Activated CD8-positive, alpha-beta memory T cell treated with anti-CD3 and anti-CD28 coated beads for 36 hours (primary cell): Measurements from ENCODE around the gene BCL2L14. TPM values are rescaled to one million over a fixed set of nuclear protein-coding genes. Genes with fewer than 3 reads are reported as not detected.
"Not testable (repeated sequence)": the region's sequence is repeated elsewhere in the genome, so short reads cannot be mapped to it uniquely, and the experiment has no call there.

ENCODE experiments used
- CTCF ChIA-PET: fragments of 350-600 bp; sonication (Branson Sonifier 250); formaldehyde crosslinking; loops from one replicate; lab custom pipeline; 2021; ENCODE audit warnings: antibody characterized with exemption; lab: Charles Lee
- POLR2A ChIA-PET: fragments of 350-600 bp; sonication (Branson Sonifier 250); formaldehyde crosslinking; loops from one replicate; lab custom pipeline; 2021; ENCODE audit warnings: antibody characterized with exemption; lab: Charles Lee
- total RNA-seq, 2 experiments: library from RNA; stranded (reverse); gene quantifications; one replicate each; pipeline ENCODE4 v1.2.3, GENCODE V29; 2021

The BCL2L14 gene
- total RNA-seq, 2 experiments from 2014 or later: 0.53 to 0.59 TPM

DNA sequence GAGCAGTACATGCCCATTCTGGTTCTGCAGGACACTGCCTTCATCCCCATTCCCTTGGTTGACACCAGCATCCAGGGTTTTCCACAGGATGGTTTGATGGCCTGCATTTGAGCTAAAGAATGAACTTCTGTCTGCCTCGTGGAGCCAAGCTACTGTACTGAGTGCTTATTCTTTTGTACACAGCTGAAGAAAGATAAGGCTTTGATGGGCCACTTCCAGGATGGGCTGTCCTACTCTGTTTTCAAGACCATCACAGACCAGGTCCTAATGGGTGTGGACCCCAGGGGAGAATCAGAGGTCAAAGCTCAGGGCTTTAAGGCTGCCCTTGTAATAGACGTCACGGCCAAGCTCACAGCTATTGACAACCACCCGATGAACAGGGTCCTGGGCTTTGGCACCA, 23.7 kb downstream of the BCL2L14 start:
- ChIA-PET POLR2A (no interaction called here), CTCF (no interaction called here)

GRCh38 chr12:12095021-12095420, 24.3 kb downstream of the BCL2L14 start:
- ChIA-PET POLR2A (no interaction called here), CTCF (no interaction called here)

- CTCF ChIA-PET: no interaction called here
- POLR2A ChIA-PET: no interaction called here
Observed at GRCh38 chr12:12097891-12098690, 27.4 kb downstream of the BCL2L14 start.

DNA sequence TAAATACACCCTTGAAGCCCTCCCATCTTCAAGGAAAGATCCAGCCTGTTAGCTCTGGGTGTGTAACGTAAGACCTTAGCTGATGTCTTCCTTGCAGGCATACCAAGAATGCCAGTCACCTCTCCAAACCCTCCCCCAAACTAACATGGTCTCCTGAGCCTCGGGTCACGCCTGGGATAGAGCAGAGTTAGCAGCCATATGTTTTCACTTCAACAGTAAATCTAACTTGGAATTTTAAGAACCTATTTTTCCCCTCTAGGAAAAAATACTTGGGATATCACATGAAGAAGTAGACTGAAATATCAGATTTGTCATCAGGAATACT, 27.9 kb downstream of the BCL2L14 start:
- CTCF ChIA-PET: no interaction called here
- POLR2A ChIA-PET: no interaction called here

DNA sequence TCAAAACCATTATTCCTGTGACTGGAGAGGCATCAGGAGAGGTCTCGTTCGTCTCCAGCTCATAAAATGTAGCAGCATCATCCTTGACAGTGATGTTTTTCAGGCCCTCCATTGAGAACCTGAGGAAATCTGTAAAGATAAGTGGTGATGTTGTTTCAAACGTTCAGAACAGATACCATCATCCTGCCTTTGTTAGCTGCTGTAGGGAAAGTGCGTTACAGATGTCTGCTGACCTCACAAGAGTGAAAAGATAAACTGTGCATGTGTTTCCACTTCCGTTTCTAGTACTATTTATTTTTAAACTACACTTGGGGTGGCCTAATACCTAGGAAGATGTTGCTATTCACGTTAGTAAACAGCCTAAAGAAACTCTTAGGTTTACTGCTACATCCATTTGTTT, 28.4 kb downstream of the BCL2L14 start:
- CTCF ChIA-PET: no interaction called here
- POLR2A ChIA-PET: no interaction called here

- ChIA-PET CTCF (no interaction called here), POLR2A (interaction anchor here (0.6 kb wide), 1 partner anchor 236 kb away, joined by 9 read pairs; no protein-coding TSS in a partner anchor)
Observed at GRCh38 chr12:12107678-12108077, 36.9 kb downstream of the BCL2L14 start.

- ChIA-PET CTCF (no interaction called here), POLR2A (no interaction called here)
Observed at GRCh38 chr12:12108441-12109058, 37.8 kb downstream of the BCL2L14 start.

GRCh38 chr12:12110923-12111555, 40.3 kb downstream of the BCL2L14 start:
- POLR2A ChIA-PET, CTCF ChIA-PET: not testable (repeated sequence)

- CTCF ChIA-PET: no interaction called here
- POLR2A ChIA-PET: no interaction called here
Observed at GRCh38 chr12:12115514-12115913, 44.8 kb downstream of the BCL2L14 start.

GRCh38 chr12:12116677-12117076, 45.9 kb downstream of the BCL2L14 start:
- POLR2A ChIA-PET: no interaction called here
- CTCF ChIA-PET: no interaction called here

GRCh38 chr12:12121061-12121460, 50.3 kb downstream of the BCL2L14 start:
- POLR2A ChIA-PET: no interaction called here

DNA sequence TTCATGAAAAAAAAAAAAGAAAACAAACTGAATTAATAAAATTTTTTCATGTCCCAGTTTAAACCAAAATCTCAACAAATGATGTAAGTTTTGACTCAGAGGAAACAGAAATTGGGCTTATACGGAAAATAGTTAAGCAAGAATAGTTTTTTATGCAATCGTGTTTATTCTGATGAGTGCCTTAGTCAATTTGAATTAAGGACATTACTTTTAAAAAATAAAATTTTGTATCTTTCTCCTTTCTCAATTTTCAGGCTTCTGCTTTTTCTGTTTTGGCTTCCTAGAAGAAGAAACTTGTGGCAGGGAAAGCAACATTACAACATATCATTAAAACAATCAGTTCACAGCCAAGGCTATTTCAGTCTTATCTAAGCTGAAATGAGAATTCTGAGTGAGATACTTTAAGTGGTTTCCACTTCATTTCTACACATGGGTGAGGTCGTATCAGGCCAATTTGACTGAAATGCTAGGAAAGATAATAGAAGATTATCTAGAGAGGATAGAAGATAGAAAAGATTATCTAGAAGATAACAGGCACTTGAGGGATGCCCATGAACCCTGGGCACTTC, 52.4 kb downstream of the BCL2L14 start:
- ChIA-PET CTCF (no interaction called here), POLR2A (no interaction called here)

More at GRCh38 chr12:12121061-12121460, 50.3 kb downstream of the BCL2L14 start:
- CTCF ChIA-PET: no interaction called here

- ChIA-PET POLR2A (no interaction called here), CTCF (no interaction called here)
Observed at GRCh38 chr12:12126551-12126950, 55.8 kb downstream of the BCL2L14 start.

DNA sequence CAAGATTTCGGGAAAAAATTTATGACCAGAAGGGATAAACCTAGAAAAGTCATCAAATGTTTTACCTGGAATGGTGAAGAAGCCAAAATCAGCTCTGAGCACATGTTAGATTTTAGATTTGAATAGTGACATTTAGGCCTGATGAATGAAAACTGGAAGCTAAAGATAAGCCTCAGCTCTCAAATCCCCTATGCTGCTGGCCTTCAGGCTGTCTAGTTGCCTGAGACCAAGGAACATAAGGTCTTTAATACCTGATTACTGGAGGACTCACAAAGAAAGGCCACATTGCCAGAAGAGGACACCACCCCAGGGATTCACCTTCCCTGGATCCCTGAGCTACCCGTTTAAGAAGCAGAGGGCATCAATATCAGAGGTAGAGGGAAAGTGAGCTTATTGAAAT, 56.6 kb downstream of the BCL2L14 start:
- CTCF ChIA-PET: no interaction called here
- POLR2A ChIA-PET: no interaction called here

GRCh38 chr12:12128670-12129069, 57.9 kb downstream of the BCL2L14 start:
- CTCF ChIA-PET: no interaction called here

GRCh38 chr12:12133259-12133658, 62.5 kb downstream of the BCL2L14 start:
- ChIA-PET POLR2A (no interaction called here), CTCF (no interaction called here)

More at GRCh38 chr12:12128670-12129069, 57.9 kb downstream of the BCL2L14 start:
- POLR2A ChIA-PET: no interaction called here

GRCh38 chr12:12133785-12134184, 63.0 kb downstream of the BCL2L14 start:
- ChIA-PET POLR2A (no interaction called here), CTCF (no interaction called here)

- POLR2A ChIA-PET: no interaction called here
- CTCF ChIA-PET: no interaction called here
Observed at GRCh38 chr12:12138203-12139154, 67.7 kb downstream of the BCL2L14 start.

DNA sequence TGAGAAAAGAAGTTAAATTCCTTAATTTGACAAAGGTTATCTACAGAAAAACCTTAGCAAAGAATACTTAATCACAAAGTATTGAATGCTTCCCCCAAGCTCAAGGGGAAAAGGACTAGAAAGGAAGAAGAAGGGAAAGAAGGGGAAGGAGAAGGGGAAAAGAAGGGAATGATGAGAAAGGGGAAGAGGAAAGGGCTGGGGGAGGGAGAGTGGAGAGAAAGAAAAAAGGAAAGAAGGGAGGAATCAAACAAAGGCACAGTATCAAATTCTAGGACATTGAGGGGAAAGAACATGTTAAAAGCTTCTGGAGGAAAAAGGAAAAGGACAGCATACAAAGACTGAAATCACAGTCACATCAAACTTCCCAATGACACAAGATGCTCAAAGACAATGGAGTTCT, 70.3 kb downstream of the BCL2L14 start:
- CTCF ChIA-PET: interaction anchor here (0.6 kb wide), 1 partner anchor 83 kb away, joined by 3 read pairs; no protein-coding TSS in a partner anchor
- POLR2A ChIA-PET: no interaction called here
